Measurements from ENCODE around the gene AFF3.

AFF3 gene

GRCh38 chr2:99619151-99619550, 523.2 kb downstream of the AFF3 start:
- H3K27ac ChIP-seq (ENCODE audit: low read depth, low read length, poor library complexity, severe bottlenecking): peak overlapping the region; percentile 37
- peaks cover 28% of the 10 kb centered on the region for H3K4me1 ChIP-seq (ENCODE audit: insufficient read depth, low read length, severe bottlenecking)
- no peak overlapping the region for H3K4me3 ChIP-seq (ENCODE audit: low read depth, low read length, poor library complexity, severe bottlenecking)
- no peak overlapping the region for H3K4me2 ChIP-seq (ENCODE audit: low read length)
- no peaks in the 10 kb centered on the region for H3K79me2 ChIP-seq (ENCODE audit: insufficient read depth, low read length)
- no peaks in the 10 kb centered on the region for H3K27me3 ChIP-seq (ENCODE audit: insufficient read depth, low read length)
- TF ChIP-seq CTCF (IDR thresholded peaks at IDR 0.05; ENCODE audit: low read length) (no peak; the same call in 1 of the 2 replicates), EZH2 (IDR thresholded peaks at IDR 0.05; ENCODE audit: borderline replicate concordance, low read length) (no peak)
- no peaks in the 10 kb centered on the region for H4K20me1 ChIP-seq (ENCODE audit: insufficient read depth, low read length)
- H3K9me3 ChIP-seq (ENCODE audit: low read length): no peaks in the 10 kb centered on the region
- H3K9ac ChIP-seq (ENCODE audit: low read length): no peak overlapping the region
- H2AFZ ChIP-seq (ENCODE audit: low read length): no peak overlapping the region
- H3K9me2 ChIP-seq (ENCODE audit: low read depth, low read length): no peaks in the 10 kb centered on the region
- H3F3A ChIP-seq (ENCODE audit: insufficient read depth, low read length): no peaks in the 10 kb centered on the region
- H3K36me3 ChIP-seq (ENCODE audit: insufficient read depth, low read length): peaks cover 27% of the 10 kb centered on the region

GRCh38 chr2:99618579-99619097, 523.8 kb downstream of the AFF3 start:
- H3K4me2 ChIP-seq (ENCODE audit: low read length): no peak overlapping the region
- no peak overlapping the region for H3K9ac ChIP-seq (ENCODE audit: low read length)
- H3K4me3 ChIP-seq (ENCODE audit: low read depth, low read length, poor library complexity, severe bottlenecking): no peak overlapping the region
- no peaks in the 10 kb centered on the region for H3K9me3 ChIP-seq (ENCODE audit: low read length)
- no peaks in the 10 kb centered on the region for H3K9me2 ChIP-seq (ENCODE audit: low read depth, low read length)
- peaks cover 27% of the 10 kb centered on the region for H3K36me3 ChIP-seq (ENCODE audit: insufficient read depth, low read length)
- H3K79me2 ChIP-seq (ENCODE audit: insufficient read depth, low read length): no peaks in the 10 kb centered on the region
- no peaks in the 10 kb centered on the region for H4K20me1 ChIP-seq (ENCODE audit: insufficient read depth, low read length)
- H2AFZ ChIP-seq (ENCODE audit: low read length): no peak overlapping the region
- peaks cover 22% of the 10 kb centered on the region for H3K4me1 ChIP-seq (ENCODE audit: insufficient read depth, low read length, severe bottlenecking)
- H3K27ac ChIP-seq (ENCODE audit: low read depth, low read length, poor library complexity, severe bottlenecking): peak overlapping the region; percentile 37
- no peak for TF ChIP-seq CTCF (IDR thresholded peaks at IDR 0.05; ENCODE audit: low read length)
- no peak for TF ChIP-seq EZH2 (IDR thresholded peaks at IDR 0.05; ENCODE audit: borderline replicate concordance, low read length)
- no peaks in the 10 kb centered on the region for H3K27me3 ChIP-seq (ENCODE audit: insufficient read depth, low read length)
- H3F3A ChIP-seq (ENCODE audit: insufficient read depth, low read length): no peaks in the 10 kb centered on the region

GRCh38 chr2:99617811-99618210, 524.6 kb downstream of the AFF3 start:
- no peak for TF ChIP-seq EZH2 (IDR thresholded peaks at IDR 0.05; ENCODE audit: borderline replicate concordance, low read length)
- TF ChIP-seq CTCF (IDR thresholded peaks at IDR 0.05; ENCODE audit: low read length): no peak
- H3K79me2 ChIP-seq (ENCODE audit: insufficient read depth, low read length): no peaks in the 10 kb centered on the region
- no peaks in the 10 kb centered on the region for H3K27me3 ChIP-seq (ENCODE audit: insufficient read depth, low read length)
- no peaks in the 10 kb centered on the region for H3K9me3 ChIP-seq (ENCODE audit: low read length)
- H3K4me1 ChIP-seq (ENCODE audit: insufficient read depth, low read length, severe bottlenecking): peaks cover 14% of the 10 kb centered on the region
- H3K4me3 ChIP-seq (ENCODE audit: low read depth, low read length, poor library complexity, severe bottlenecking): no peak overlapping the region
- no peak overlapping the region for H2AFZ ChIP-seq (ENCODE audit: low read length)
- H3K27ac ChIP-seq (ENCODE audit: low read depth, low read length, poor library complexity, severe bottlenecking): peak overlapping the region; percentile 10
- H3K36me3 ChIP-seq (ENCODE audit: insufficient read depth, low read length): peaks cover 23% of the 10 kb centered on the region
- no peaks in the 10 kb centered on the region for H4K20me1 ChIP-seq (ENCODE audit: insufficient read depth, low read length)
- H3K9me2 ChIP-seq (ENCODE audit: low read depth, low read length): no peaks in the 10 kb centered on the region
- H3K9ac ChIP-seq (ENCODE audit: low read length): no peak overlapping the region
- H3F3A ChIP-seq (ENCODE audit: insufficient read depth, low read length): no peaks in the 10 kb centered on the region
- no peak overlapping the region for H3K4me2 ChIP-seq (ENCODE audit: low read length)

Measured in OCI-LY1 (cell line).